A549 (cell line): ENCODE measurements around the gene DNAH7.

ENCODE experiments used
- BHLHE40 ChIP-seq: IDR thresholded peaks from 2 replicates; pipeline ENCODE4 v1.6.1; 2012; ENCODE audit warnings: low read depth, low read length, inconsistent platforms
- CTCF ChIP-seq: fragments of >200 bp; sonication (Bioruptor Twin); formaldehyde crosslinking; IDR thresholded peaks from 3 replicates; pipeline ENCODE4 v1.5.1; 2016
- HMGXB4 ChIP-seq: fragments of 250-450 bp; sonication (Bioruptor Pico); IDR thresholded peaks from 2 replicates; pipeline ENCODE4 v1.5.0; 2021; ENCODE audit warnings: mild to moderate bottlenecking, moderate library complexity, borderline replicate concordance
- JUN ChIP-seq, 2 experiments: fragments of >200 bp; sonication (Bioruptor Twin); formaldehyde crosslinking; IDR thresholded peaks; 2 replicates in 1 of 2; 3 replicates in 1 of 2; pipeline ENCODE4 v1.6.1; 2016 to 2017
- JUNB ChIP-seq: fragments of >200 bp; sonication (Bioruptor Twin); formaldehyde crosslinking; IDR thresholded peaks from 2 replicates; pipeline ENCODE4 v1.6.1; 2016
- MAX ChIP-seq: IDR thresholded peaks from 2 replicates; pipeline ENCODE4 v1.6.1; 2012
- NFE2L2 ChIP-seq: fragments of 150-350 bp; conservative IDR thresholded peaks from 2 replicates; pipeline ENCODE4 v1.6.1; 2014; ENCODE audit warnings: low read length
- NPAS2 ChIP-seq: fragments of 250-450 bp; sonication (Bioruptor Pico); IDR thresholded peaks from 2 replicates; pipeline ENCODE4 v1.8.0; 2022; ENCODE audit warnings: mild to moderate bottlenecking, moderate library complexity, borderline replicate concordance
- NR3C1 ChIP-seq: fragments of >200 bp; sonication (Bioruptor Twin); formaldehyde crosslinking; IDR thresholded peaks from 3 replicates; pipeline ENCODE4 v1.6.1; 2017
- POLR2A ChIP-seq: IDR thresholded peaks from 2 replicates; pipeline ENCODE4 v1.6.1; 2012; ENCODE audit warnings: mild to moderate bottlenecking, low read length
- REST ChIP-seq: fragments of 200-600 bp; sonication (generic); IDR thresholded peaks from 2 replicates; pipeline ENCODE4 v1.6.1; 2016; ENCODE audit warnings: antibody characterized with exemption, mild to moderate bottlenecking, moderate library complexity
- SREBF2 ChIP-seq: fragments of 450-650 bp; IDR thresholded peaks from 2 replicates; pipeline ENCODE4 v1.6.1; 2014; ENCODE audit warnings: mild to moderate bottlenecking, moderate library complexity
- USF2 ChIP-seq: fragments of 450-650 bp; IDR thresholded peaks from 2 replicates; pipeline ENCODE4 v1.6.1; 2014; ENCODE audit warnings: antibody characterized with exemption
- ZFP36 ChIP-seq: fragments of 450-650 bp; IDR thresholded peaks from 2 replicates; pipeline ENCODE4 v1.6.1; 2014; ENCODE audit warnings: borderline replicate concordance; ENCODE audit not compliant: partially characterized antibody

GRCh38 chr2:195898505-195899191 is 170.0 kb downstream of the DNAH7 start:
- TF ChIP-seq JUNB, result no peak
- TF ChIP-seq SREBF2, result no peak
- no peak for TF ChIP-seq CTCF
- TF ChIP-seq JUN (IDR thresholded peaks at IDR 0.05), result no peak
- TF ChIP-seq POLR2A, result no peak
- no peak for TF ChIP-seq USF2
- TF ChIP-seq BHLHE40, result no peak
- TF ChIP-seq NPAS2, result no peak
- no peak for TF ChIP-seq REST
- no peak for TF ChIP-seq NFE2L2
- no peak for TF ChIP-seq MAX
- TF ChIP-seq HMGXB4 (CRISPR knock-in tag), result no peak
- no peak for TF ChIP-seq NR3C1
- TF ChIP-seq ZFP36, result no peak
